HCT116 (cell line): Measurements from ENCODE around the gene AURKAIP1. TPM values are rescaled to one million over a fixed set of nuclear protein-coding genes. Genes with fewer than 3 reads are reported as not detected.

Experiments
- ATAC-seq: fragments of 200-7000 bp; cut with Tn5 transposase; 2 replicates; pipeline ENCODE4 v1.9.1; 2020; ENCODE audit warnings: mild to moderate bottlenecking, moderate library complexity
- BruUV-seq: library from RNA; stranded (reverse); fragments of 400-500 nt; replicated peaks from 2 replicates; lab custom pipeline; 2021; lab: Mats Ljungman, UMichigan
- CTCF ChIA-PET: fragments of 300-600 bp; sonication (Branson Sonifier 250); formaldehyde crosslinking; loops from one replicate; lab custom pipeline; 2021; ENCODE audit warnings: antibody characterized with exemption; lab: Charles Lee
- POLR2A ChIA-PET: fragments of 300-600, 350-600 bp; sonication (Branson Sonifier 250); formaldehyde crosslinking; loops from one replicate; lab custom pipeline; 2021; ENCODE audit warnings: antibody characterized with exemption; lab: Charles Lee
- RAD21 ChIA-PET, 2 experiments: fragments of 300-600 bp; sonication (Branson Sonifier 250); formaldehyde crosslinking; loops; one replicate each; lab custom pipeline; 2023; ENCODE audit warnings: low total read pairs in 2 of 2; ENCODE audit not compliant: uncharacterized antibody in 2 of 2, unreplicated experiment in 2 of 2, low non-redundant PET in 1 of 2; lab: Charles Lee
- DNase-seq: peaks from one replicate; pipeline ENCODE4 v3.0.0-alpha.2; 2010; ENCODE audit warnings: low read depth, low spot score
- H2AFZ ChIP-seq: fragments of 200-600 bp; shearing (Covaris generic), sonication (generic); 2 replicates; pipeline ENCODE4 v1.6.1; 2017; ENCODE audit warnings: low read depth, mixed run types, mixed read lengths, antibody characterized with exemption, low read length; ENCODE audit not compliant: poor library complexity, severe bottlenecking
- H3K27ac ChIP-seq: 2 replicates; pipeline ENCODE4 v1.5.1; 2012; ENCODE audit warnings: low read depth, low read length
- H3K27me3 ChIP-seq: fragments of 200-600 bp; sonication (generic); 2 replicates; pipeline ENCODE4 v1.6.1; 2016; ENCODE audit warnings: mixed run types, low read length, mixed read lengths; ENCODE audit not compliant: insufficient read depth
- H3K36me3 ChIP-seq, 2 experiments: fragments of 200-500 bp in 1 of 2; fragments of 200-600 bp in 1 of 2; sonication (Bioruptor generic) in 1 of 2; sonication (generic) in 1 of 2; 2 replicates each; pipeline versions ENCODE4 v1.5.1 to v1.6.1; 2014 to 2016; ENCODE audit warnings: low read length in 2 of 2, inconsistent platforms in 1 of 2, mixed read lengths in 1 of 2, mixed run types in 1 of 2; ENCODE audit not compliant: insufficient read depth in 2 of 2, control insufficient read depth in 1 of 2
- H3K4me1 ChIP-seq, 2 experiments: fragments of 200-600 bp in 1 of 2; sonication (generic) in 1 of 2; 2 replicates each; pipeline versions ENCODE4 v1.5.1 to v1.6.1; 2012 to 2017; ENCODE audit warnings: low read length in 2 of 2, inconsistent platforms in 1 of 2, mild to moderate bottlenecking in 1 of 2, mixed read lengths in 1 of 2, mixed run types in 1 of 2, moderate library complexity in 1 of 2; ENCODE audit not compliant: insufficient read depth in 2 of 2, control insufficient read depth in 1 of 2
- H3K4me2 ChIP-seq: fragments of 200-600 bp; sonication (generic); 2 replicates; pipeline ENCODE4 v1.6.1; 2017; ENCODE audit warnings: mixed run types, low read length, mixed read lengths
- H3K4me3 ChIP-seq, 2 experiments: fragments of 200-600 bp in 1 of 2; sonication (generic) in 1 of 2; replicated peaks in 1 of 2; 2 replicates each; pipeline ENCODE4 v1.5.1; 2011 to 2016; ENCODE audit warnings: low read length in 2 of 2, control low read depth in 1 of 2, low read depth in 1 of 2, mild to moderate bottlenecking in 1 of 2, mixed read lengths in 1 of 2, mixed run types in 1 of 2
- H3K79me2 ChIP-seq: fragments of 200-600 bp; sonication (generic); 2 replicates; pipeline ENCODE4 v1.6.1; 2017; ENCODE audit warnings: mild to moderate bottlenecking, mixed run types, low read length, moderate library complexity, mixed read lengths; ENCODE audit not compliant: insufficient read depth
- H3K9ac ChIP-seq: fragments of 200-600 bp; sonication (generic); 2 replicates; pipeline ENCODE4 v1.6.1; 2016; ENCODE audit warnings: low read length, mixed read lengths
- H3K9me2 ChIP-seq: fragments of 200-600 bp; sonication (generic), shearing (Covaris generic); 2 replicates; pipeline ENCODE4 v1.6.1; 2017; ENCODE audit warnings: mixed run types, mild to moderate bottlenecking, moderate library complexity; ENCODE audit not compliant: insufficient read depth
- H3K9me3 ChIP-seq, 2 experiments: fragments of 200-500 bp in 1 of 2; fragments of 200-600 bp in 1 of 2; sonication (Bioruptor generic) in 1 of 2; sonication (generic) in 1 of 2; 2 replicates each; pipeline ENCODE4 v1.6.1; 2014 to 2017; ENCODE audit warnings: low read length in 2 of 2, mixed read lengths in 2 of 2, inconsistent platforms in 1 of 2, low read depth in 1 of 2, mild to moderate bottlenecking in 1 of 2, mixed run types in 1 of 2, moderate library complexity in 1 of 2; ENCODE audit not compliant: control insufficient read depth in 1 of 2, insufficient read depth in 1 of 2
- H4K20me1 ChIP-seq: fragments of 200-600 bp; sonication (generic), shearing (Covaris generic); 2 replicates; pipeline ENCODE4 v1.6.1; 2017; ENCODE audit warnings: mixed run types, mild to moderate bottlenecking, moderate library complexity; ENCODE audit not compliant: insufficient read depth
- CBX3 ChIP-seq: IDR thresholded peaks from 2 replicates; pipeline ENCODE4 v1.6.1; 2012; ENCODE audit warnings: low read depth
- CTCF ChIP-seq, 3 experiments: fragments of 200-600 bp in 1 of 3; sonication (generic) in 1 of 3; IDR thresholded peaks in 2 of 3; conservative IDR thresholded peaks in 1 of 3; 2 replicates each; pipeline ENCODE4 v1.5.1; 2012 to 2017; ENCODE audit warnings: low read depth in 2 of 3, low read length in 2 of 3, antibody characterized with exemption in 1 of 3, borderline replicate concordance in 1 of 3, control low read depth in 1 of 3, mild to moderate bottlenecking in 1 of 3, mixed read lengths in 1 of 3, mixed run types in 1 of 3, moderate library complexity in 1 of 3; ENCODE audit not compliant: insufficient read depth in 1 of 3
- EGR1 ChIP-seq: IDR thresholded peaks from 2 replicates; pipeline ENCODE4 v1.6.1; 2012; ENCODE audit warnings: low read depth
- EZH2 ChIP-seq: fragments of 200-600 bp; sonication (generic); IDR thresholded peaks from 2 replicates; pipeline ENCODE4 v1.6.1; 2017; ENCODE audit warnings: antibody characterized with exemption, mixed run types
- POLR2AphosphoS5 ChIP-seq: IDR thresholded peaks from 2 replicates; pipeline ENCODE4 v1.6.1; 2011; ENCODE audit warnings: mild to moderate bottlenecking, low read depth, low read length, moderate library complexity
- TCF7L2 ChIP-seq: IDR thresholded peaks from 2 replicates; pipeline ENCODE4 v1.7.0; 2011; ENCODE audit warnings: borderline replicate concordance, inconsistent platforms; ENCODE audit not compliant: insufficient read depth, insufficient read length; ENCODE audit errors: extremely low read depth
- YY1 ChIP-seq: IDR thresholded peaks from 2 replicates; pipeline ENCODE4 v1.6.1; 2011; ENCODE audit warnings: low read length, low read depth, moderate library complexity, mild to moderate bottlenecking; ENCODE audit not compliant: insufficient replicate concordance; ENCODE audit errors: extremely low read depth
- intact Hi-C: fragments of 100-400 bp; cut with micrococcal nuclease; formaldehyde crosslinking; loops from 2 replicates; pipeline ENCODE4 v1.10.0; 2022
- total RNA-seq: library from RNA; stranded (reverse); gene quantifications from one replicate; pipeline ENCODE4 v1.2.1, GENCODE V29; 2021; ENCODE audit not compliant: unreplicated experiment
- TF ChIP-seq, protein P1 (sequence below): IDR thresholded peaks from 2 replicates; pipeline ENCODE4 v1.6.1; 2011; ENCODE audit warnings: mild to moderate bottlenecking, low read length, moderate library complexity; ENCODE audit not compliant: insufficient replicate concordance; ENCODE audit errors: extremely low read depth

The AURKAIP1 gene
- total RNA-seq, 1 experiment from 2014 or later: 200 TPM

DNA sequence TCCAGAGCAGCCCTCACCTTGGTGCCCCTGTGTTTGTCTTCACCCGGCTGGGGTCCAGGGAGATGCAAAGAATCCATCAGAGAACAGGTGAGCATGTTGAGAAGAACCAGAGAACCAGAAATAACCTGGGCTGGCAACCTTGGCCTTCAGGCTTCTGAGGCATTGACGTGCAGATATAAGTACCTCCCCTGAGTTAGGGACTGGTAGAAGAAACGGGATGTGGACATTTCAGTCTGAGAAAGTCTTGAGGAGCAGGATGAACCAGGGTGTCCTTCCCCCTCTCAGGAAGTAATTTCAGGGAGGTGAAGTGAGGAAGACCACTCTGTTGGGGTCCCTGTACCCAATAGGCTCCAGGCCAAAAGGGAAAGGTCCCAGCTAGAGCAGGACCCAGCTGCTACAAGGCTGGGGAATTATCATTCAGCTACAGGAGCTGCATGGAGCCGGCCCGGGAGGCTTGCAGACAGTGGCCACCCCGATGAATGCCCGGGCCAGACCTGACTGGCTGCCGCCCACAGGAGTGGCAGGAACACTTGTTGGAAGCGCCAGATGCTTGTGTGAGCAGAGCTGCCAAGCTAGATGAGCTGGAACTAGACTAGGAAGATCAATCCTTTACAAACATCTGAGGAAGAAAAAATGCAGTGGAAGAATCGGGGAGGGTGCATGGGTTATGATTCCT is 1.7 kb upstream of the AURKAIP1 start:
- Histone ChIP-seq H3K9me3 (no peaks in the 10 kb centered on the region), H4K20me1 (no peaks in the 10 kb centered on the region), H3K36me3 (peaks cover 0 to 11% of the 10 kb centered on the region in 2 experiments; a peak in 1 of 4 replicates), H3K4me2 (peak overlapping the region; percentile 79), H3K9me2 (no peaks in the 10 kb centered on the region), H3K4me1 (peaks cover 14 to 31% of the 10 kb centered on the region in 2 experiments), H3K9ac (peak overlapping the region; percentile 96), H3K27me3 (no peaks in the 10 kb centered on the region), H3K4me3 (peak overlapping the region; percentile 73 to 93), H3K79me2 (peaks cover 29% of the 10 kb centered on the region), H2AFZ (no peak overlapping the region), H3K27ac (peak overlapping the region; percentile 99)
- ATAC-seq: no peak
- RAD21 ChIA-PET: no interaction called here
- no peak for DNase-seq
- CTCF ChIA-PET: interaction anchor here (1.4 to 1.8 kb wide), 4 partner anchors 22 to 57 kb away, joined by 3 to 9 read pairs (median 6); partner anchors contain the start of gene CCNL2
- BruUV-seq: no TSS peak
- POLR2A ChIA-PET: interaction anchor here (2.1 kb wide), 1 partner anchor 57 kb away, joined by 5 read pairs; no protein-coding TSS in a partner anchor
- TF ChIP-seq YY1 (peak; percentile 27), POLR2AphosphoS5 (no peak)
- intact Hi-C loops: no loop called here

DNA sequence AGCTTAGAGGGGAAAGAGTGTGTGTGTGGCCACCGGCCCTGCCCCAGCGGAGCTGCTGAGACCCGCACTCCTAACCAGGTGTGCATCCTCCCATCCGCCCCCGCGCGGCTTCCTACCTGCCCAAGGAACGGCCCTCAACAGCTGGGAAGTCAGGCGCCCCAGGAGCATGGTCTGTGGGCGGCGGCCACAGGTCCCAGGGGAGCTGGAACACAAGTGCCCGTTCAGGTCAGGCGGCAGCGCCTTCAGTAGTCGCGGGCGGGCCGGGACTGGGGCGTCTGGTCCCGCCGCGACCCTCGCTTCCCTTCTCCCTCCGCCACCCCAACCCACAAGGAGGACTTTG is 448 bp downstream of the AURKAIP1 start:
- BruUV-seq: no TSS peak
- intact Hi-C loops: loop anchor here (2.0 kb wide), 2 partner anchors 30 to 70 kb away; no protein-coding TSS in a partner anchor
- peak overlapping the region; percentile 99 for H3K27ac ChIP-seq
- no peaks in the 10 kb centered on the region for H3K9me2 ChIP-seq
- ChIA-PET CTCF (interaction anchor here (0.8 to 1.8 kb wide), 6 partner anchors 26 to 130 kb away, joined by 3 to 9 read pairs (median 4); no protein-coding TSS in a partner anchor), RAD21 (interaction anchor here in 1 of 2 experiments (0.8 to 1.2 kb wide), 2 partner anchors 25 to 26 kb away, joined by 3 to 4 read pairs; partner anchors contain the start of gene CCNL2), POLR2A (interaction anchor here (0.6 to 2.1 kb wide), 4 partner anchors 24 to 470 kb away, joined by 3 to 6 read pairs (median 4); partner anchors contain the start of gene CCNL2)
- DNase-seq (no peak), ATAC-seq (no peak)
- H4K20me1 ChIP-seq: no peaks in the 10 kb centered on the region
- H3K4me1 ChIP-seq: peaks cover 14 to 33% of the 10 kb centered on the region in 2 experiments
- peak overlapping the region; percentile 73 to 93 for H3K4me3 ChIP-seq
- no peak for TF ChIP-seq TCF7L2
- no peak for TF ChIP-seq CTCF (IDR thresholded peaks at IDR 0.05 in 2 of 3, conservative IDR thresholded peaks at IDR 0.05 in 1 of 3; ENCODE audit: borderline replicate concordance in 1 of 3, insufficient read depth in 1 of 3, low read depth in 2 of 3, low read length in 2 of 3)
- no peak for TF ChIP-seq EZH2
- TF ChIP-seq CBX3: no peak
- TF ChIP-seq YY1: no peak
- TF ChIP-seq EGR1: no peak
- TF ChIP-seq, protein P1, sequence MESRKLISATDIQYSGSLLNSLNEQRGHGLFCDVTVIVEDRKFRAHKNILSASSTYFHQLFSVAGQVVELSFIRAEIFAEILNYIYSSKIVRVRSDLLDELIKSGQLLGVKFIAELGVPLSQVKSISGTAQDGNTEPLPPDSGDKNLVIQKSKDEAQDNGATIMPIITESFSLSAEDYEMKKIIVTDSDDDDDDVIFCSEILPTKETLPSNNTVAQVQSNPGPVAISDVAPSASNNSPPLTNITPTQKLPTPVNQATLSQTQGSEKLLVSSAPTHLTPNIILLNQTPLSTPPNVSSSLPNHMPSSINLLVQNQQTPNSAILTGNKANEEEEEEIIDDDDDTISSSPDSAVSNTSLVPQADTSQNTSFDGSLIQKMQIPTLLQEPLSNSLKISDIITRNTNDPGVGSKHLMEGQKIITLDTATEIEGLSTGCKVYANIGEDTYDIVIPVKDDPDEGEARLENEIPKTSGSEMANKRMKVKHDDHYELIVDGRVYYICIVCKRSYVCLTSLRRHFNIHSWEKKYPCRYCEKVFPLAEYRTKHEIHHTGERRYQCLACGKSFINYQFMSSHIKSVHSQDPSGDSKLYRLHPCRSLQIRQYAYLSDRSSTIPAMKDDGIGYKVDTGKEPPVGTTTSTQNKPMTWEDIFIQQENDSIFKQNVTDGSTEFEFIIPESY: no peak
- H2AFZ ChIP-seq: no peak overlapping the region
- no peaks in the 10 kb centered on the region for H3K9me3 ChIP-seq
- H3K9ac ChIP-seq: peak overlapping the region; percentile 96
- H3K79me2 ChIP-seq: peaks cover 29% of the 10 kb centered on the region
- H3K4me2 ChIP-seq: peak overlapping the region; percentile 79
- no peaks in the 10 kb centered on the region for H3K27me3 ChIP-seq
- H3K36me3 ChIP-seq: peaks cover 0 to 11% of the 10 kb centered on the region in 2 experiments; a peak in 1 of 4 replicates
